GM20431 (cell line): Measurements from ENCODE around the gene PPP3CA.

Experiments used
- in situ Hi-C: fragments of 300-500 bp; cut with MseI, MboI; formaldehyde crosslinking; loops from one replicate; pipeline ENCODE4 v1.15.0; 2020; ENCODE audit warnings: low sequenced_read_pairs; ENCODE audit not compliant: unreplicated experiment

Gene PPP3CA

GRCh38 chr4:101224358-101225218 is 122.7 kb downstream of the PPP3CA start:
- in situ Hi-C loops = no loop called here

DNA sequence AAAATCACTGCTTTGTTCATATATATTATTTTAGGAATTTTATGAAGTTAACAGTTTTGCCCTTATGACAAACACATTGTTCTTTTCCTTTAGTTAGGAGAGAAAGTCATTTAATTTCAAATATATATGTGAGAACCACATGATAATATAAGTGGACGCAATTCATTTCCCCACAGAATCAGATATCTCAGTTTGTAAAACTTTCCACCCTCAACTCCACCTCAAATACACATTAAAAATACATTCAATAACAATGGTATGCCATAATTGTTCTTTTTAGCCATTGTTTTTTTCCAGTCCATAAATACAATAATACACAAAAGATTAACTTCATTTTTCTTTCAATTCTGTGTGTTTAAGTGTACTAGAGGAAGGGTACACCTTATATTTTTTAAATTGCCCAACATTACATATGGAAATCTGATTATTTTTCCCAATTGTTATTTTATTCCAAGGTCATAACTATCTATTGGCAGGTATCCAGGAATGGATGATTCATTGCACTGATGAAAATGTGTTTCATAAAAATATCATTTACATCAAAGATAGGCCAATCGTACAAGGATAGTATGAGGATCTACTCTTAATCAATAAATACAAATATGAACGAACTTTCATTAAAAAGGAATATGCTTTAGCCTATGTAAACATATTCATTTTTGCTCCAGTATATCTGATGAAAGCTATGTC is 125.0 kb downstream of the PPP3CA start:
- in situ Hi-C loops = no loop called here

DNA sequence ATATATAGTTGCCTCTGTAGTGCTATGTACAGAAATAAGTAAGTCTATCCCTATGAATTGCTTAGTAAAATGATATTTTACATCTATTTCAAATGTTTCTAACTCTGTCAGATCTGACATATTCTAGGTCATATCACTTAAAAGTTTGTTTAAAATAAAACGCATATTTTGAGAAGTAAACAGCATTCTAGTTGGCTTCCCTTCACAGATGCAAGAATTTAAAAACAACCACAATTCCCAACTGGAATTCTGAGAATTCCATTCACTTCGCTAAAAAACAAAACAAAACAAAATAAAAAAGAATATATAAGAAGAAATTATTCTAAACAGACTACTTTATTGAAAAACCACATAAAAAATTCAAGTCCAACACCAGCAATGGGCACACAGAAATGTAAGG is 126.0 kb downstream of the PPP3CA start:
- in situ Hi-C loops = no loop called here

DNA sequence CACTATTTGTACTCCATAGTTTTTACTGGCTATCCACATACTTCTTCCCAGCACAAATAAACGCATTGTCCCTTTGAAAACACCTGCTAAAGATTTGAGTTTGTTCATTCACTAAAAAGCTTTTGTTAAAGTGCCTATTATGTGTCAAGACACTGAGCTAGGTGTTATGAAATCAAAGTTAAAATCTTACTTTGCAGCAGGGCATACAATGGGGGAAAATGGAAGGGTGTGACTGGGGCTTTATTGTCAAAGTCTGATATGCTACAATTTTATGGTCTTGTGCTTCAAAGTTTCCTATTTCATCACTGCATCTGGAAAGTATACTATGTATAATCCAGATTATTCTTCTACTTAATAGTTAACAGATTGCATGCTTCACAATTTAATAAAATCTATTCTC is 128.4 kb downstream of the PPP3CA start:
- in situ Hi-C loops = no loop called here

GRCh38 chr4:101218346-101218745 is 129.0 kb downstream of the PPP3CA start:
- in situ Hi-C loops = no loop called here

DNA sequence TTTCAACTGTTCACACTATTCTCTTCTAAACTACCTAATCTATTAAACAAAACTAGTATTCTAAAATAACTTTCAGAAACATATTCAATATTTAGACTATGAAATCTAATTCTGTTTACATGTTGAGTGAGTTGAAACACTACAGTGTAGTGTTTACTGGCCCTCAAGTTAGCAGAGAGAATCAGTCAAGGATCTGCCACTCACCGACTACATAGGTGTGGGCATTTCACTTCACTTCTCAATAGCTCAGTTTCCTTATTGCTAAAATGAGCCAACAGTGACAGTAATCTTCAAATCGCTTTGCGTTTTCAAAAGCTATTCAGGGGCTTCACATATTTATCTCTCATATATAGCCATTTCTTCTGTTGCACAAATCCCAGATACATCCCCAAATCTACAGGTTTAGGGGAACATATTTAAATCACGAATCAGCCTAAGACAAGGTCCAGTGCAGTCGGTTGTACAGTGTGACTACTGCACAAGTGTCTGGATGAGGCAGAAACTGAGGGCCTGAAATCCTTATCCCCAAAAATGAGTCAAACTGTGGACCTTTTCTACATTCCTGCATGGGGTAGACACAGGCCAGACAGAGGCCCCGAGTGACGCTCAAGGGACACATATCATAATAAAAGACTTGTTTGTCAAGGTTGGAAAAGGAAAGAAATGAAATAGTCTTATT is 129.8 kb downstream of the PPP3CA start:
- in situ Hi-C loops = no loop called here

- in situ Hi-C loops = no loop called here
These were observed 136.2 kb downstream of the PPP3CA start for GRCh38 chr4:101211146-101211553.

GRCh38 chr4:101210331-101210730 is 137.0 kb downstream of the PPP3CA start:
- in situ Hi-C loops = no loop called here

DNA sequence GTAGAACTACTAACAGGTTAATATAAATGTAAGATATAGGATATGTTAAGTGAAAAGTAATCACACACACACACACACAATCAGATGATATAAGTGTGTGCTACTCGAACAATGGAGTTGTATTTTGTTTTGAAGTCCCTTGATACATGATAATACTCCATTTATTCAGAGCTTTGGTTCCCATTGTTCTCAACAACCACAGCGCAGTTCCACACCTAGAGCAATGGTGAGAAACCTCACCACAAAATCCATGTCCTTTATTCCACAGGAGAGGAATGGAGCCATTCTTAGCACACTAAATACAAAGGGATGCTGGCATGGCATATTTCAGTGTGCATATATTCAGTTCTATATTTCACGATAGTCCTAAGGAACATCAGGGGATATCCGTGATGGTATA is 139.2 kb downstream of the PPP3CA start:
- in situ Hi-C loops = no loop called here

GRCh38 chr4:101205916-101206315 is 141.4 kb downstream of the PPP3CA start:
- in situ Hi-C loops = no loop called here

DNA sequence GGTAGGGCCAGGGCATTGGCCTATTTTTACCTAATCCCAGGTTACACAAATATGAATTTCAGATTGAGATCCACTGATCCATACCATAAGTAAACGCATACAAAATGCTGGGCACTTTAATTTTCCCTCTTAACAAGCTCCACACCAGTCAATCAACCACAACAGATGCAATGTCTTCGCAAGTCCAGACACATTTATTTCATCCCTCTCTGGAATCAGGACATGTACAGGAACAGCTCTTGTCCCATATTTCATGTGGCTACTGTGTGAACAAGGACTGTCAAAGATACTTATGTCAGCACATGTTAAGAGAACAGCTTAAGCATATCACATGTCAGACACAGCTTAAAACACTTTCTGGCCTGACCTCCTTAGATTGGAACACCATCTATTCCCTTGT is 145.9 kb downstream of the PPP3CA start:
- in situ Hi-C loops = no loop called here

DNA sequence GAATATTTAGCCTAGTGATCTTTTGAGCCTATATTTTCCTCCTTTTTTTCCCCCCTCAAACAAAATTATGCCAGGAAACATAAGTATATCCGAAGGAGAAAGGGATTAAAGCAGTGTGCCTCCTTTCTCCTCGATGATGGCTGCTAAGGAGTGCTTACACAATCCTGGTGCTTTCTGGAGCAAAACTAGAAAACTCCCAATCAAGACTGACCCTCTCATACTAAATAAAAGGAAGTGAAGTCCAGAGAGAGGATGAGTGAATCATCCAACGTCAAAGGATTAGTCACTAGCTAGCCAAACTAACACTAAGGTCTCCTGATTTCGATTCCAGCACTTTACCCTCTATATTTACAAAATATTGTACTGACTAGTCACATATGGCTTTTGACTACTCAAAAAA is 146.8 kb downstream of the PPP3CA start:
- in situ Hi-C loops = no loop called here

DNA sequence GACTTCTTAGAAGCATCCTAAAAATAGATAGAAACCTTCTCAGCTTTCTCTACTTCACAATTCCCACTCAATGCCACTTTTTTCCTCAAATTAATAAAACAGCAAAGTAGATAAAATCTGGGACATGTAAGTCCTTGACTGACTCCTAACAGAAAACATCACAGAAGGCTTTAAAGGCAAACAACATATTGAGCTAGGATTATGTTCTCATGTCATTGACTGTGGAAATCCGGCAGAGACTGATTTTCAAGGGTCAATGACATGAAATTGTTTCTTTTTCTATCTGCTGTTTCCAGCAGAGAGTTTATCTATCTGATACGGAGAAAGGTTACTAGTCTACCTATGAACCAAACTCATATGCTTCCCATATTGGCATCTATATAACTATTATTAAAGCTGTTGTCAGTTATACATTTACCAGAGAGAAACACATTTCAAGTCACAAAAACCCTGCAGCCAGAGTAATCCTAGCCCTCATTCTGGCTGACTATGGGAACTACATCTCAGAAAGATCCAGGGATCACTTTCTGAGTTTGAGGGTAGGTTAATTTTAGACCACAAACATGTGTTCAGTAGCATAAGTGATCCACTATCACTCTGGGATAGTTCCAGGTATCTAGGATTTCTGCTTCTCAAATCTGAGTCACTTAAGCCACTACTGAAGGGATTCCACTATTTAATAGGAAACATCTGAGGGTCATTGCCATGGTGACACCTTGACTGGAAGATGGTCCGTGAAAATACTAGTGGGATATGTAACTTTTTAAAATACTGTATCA is 147.6 kb downstream of the PPP3CA start:
- in situ Hi-C loops = no loop called here

DNA sequence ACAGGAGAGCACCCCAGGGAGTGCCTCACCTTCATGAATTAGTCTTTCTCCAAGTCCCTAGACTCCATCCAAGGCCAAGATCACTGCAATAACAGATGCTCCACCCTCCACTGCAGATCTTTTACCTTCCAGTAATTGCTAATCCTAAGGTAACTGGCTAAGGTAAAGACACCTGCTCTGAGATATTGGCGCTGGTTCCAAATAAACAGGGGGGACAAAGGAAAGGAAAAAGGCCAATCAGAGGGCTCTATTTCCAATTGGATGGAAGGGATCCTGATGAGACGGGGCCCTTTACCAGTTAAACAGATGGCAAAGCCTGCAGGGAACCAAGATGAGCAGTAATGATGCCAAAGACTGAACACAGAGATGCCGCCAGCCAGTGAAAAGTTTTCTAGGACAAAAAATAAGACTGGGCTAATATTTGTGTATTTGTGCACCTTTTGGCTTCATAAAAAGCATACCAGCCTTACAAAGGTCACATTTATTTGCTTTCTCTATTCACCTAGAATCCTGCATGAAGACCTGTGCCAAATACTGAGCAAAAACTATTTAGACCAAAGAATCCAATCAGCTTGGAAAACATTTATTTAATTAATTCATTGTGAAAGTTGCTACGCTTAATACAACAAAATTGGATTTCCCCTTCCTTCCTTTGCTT is 148.5 kb downstream of the PPP3CA start:
- in situ Hi-C loops = no loop called here

GRCh38 chr4:101197350-101197749 is 150.0 kb downstream of the PPP3CA start:
- in situ Hi-C loops = no loop called here

DNA sequence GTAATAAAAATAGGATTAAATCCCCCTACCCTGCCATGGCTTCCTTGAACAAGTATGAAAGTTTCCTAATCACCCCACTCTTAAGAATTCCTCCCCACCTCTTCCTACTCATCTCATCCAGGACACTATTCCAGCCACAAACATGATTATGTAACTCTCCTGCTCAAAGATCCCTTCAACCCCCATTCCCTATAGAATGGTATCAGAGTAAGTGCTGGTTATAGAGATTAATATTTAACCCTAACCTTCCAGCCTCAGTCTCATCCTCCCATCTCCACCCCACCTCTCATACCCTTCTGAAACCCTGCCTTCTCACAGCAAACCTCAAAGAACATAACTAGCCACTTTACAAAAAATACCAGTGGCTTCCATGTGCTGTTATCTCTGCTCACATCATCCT is 155.1 kb downstream of the PPP3CA start:
- in situ Hi-C loops = no loop called here

DNA sequence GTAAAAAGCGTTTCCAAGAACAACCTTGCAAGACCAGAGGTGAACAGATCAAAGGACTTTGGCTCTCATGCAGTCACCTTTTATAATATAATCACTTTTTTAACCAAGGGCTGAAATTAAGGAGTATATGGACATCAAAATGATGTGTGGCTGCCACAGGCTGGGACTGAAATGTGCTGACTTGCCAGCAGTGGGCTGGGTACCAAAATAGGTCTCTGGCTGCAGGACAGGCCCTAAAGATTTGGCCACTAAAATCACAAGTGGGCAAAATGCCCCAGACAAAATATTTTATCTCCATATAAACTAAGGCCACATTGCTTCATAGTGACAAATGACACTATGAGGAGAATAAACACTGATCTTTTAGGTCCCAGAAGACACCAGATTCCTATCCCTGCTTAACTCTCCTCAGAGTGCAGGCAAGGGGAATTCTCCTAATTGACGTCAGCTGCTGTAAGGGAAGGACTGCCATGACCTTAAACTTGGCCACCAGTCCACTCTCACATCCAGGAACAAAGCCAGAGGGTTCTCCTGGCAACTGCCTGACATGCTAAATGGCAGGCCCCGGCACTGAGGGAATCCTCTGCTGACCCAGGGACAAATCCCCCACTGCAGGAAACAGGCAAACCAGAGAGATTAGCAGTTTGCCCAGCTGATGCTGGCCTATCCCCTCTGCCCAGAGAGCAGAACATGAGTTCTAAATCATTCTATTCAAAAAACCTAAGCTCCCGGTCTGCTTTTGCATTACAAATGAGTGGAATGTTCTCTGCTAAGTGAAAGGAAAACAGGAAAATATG is 155.8 kb downstream of the PPP3CA start:
- in situ Hi-C loops = no loop called here

- in situ Hi-C loops = no loop called here
These were observed 156.6 kb downstream of the PPP3CA start for GRCh38 chr4:101190751-101191150.

- in situ Hi-C loops = no loop called here
These were observed 158.4 kb downstream of the PPP3CA start for GRCh38 chr4:101188906-101189305.
